ENCODE results near the gene FREM1.

The FREM1 gene

GRCh38 chr9:14912859-14913258, 2.6 kb upstream of the FREM1 start:
- DNase-seq (ENCODE audit: low read depth in 2 of 2), result no peak

- DNase-seq (ENCODE audit: low read depth in 2 of 2), result no peak
Observed at GRCh38 chr9:14911046-14911445, 818 bp upstream of the FREM1 start.

- no peak for DNase-seq (ENCODE audit: low read depth in 2 of 2)
Observed at GRCh38 chr9:14909601-14909960, 647 bp downstream of the FREM1 start.

DNA sequence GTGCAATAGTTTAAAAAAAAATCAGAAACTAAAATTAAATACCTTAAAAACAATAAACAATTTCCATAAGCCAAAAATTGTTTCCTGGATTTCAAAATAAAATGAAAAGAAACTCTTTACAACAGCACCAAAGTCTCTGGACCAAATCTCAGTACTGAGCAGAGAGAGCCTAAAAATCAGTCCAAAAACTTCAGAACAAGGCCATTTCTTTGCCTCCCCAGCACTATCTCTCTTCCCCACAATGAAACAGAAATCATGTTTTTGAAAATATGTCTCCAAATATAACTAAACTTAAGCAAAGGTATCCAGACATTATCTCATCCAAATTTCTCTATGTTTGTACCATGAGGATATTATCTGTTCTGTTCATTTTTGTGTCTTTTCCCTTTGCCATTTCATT, 1.0 kb downstream of the FREM1 start:
- no peak for DNase-seq (ENCODE audit: low read depth in 2 of 2)

DNA sequence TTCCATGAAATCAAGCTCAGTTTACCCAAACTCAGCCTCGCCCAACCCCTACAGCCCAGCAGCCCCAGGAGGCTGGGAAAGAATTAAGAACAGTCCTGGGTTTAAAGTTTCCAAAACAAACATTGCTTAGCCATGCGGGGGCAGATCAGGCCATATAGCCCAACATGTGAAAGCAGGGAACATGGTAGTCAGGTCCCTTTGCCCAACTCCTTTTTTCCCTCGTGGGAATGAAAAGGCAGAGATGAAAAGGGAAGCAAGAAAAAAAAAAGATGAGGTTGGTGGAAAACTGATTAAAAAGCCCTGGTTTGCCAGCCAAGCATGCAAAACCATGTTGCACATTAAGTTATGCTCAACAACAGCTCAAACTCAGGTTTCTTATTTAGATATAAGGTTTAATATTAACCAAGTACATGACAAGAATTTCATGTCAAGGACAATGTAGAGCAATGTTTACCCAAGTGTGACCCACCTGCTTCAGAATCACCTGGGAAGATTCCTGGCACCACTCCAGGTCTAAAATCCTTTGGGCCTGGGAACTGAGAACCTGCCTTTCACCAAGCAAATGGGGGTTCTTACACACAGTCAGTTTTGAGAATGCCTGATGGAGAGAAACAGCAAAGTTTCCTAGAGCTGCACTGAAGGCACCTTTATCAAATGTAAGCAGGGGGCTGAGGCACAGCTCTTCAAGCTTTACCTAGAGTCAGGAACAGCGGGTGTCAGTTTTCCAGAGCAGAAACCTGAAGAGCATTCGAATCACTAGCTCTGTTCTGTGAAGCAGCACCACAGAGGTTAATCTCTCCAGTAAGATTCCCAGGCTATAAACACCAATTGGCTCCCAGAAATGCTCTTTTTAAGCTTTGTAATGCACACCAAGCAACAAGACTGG, 1.7 kb downstream of the FREM1 start:
- DNase-seq (ENCODE audit: low read depth in 2 of 2), result no peak

DNA sequence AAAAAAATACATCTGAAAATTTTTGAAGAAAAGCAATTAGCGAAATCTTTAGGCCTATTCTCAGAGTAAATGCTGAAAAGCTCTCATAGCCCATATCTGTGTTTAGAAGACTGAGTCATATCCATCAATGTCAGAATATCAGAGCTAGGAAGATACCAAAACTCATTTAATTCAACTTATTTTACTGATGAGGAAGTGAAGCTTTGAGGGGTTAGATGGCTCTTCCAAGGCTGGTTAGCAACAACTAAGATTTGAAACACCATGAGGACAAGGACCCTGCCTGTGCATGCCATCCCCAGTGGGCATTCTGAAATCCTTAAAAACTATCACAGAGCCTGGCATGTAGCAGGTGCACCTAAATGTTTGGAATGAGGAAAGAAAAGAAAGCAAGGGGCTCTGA, 2.5 kb downstream of the FREM1 start:
- no peak for DNase-seq (ENCODE audit: low read depth in 2 of 2)

DNA sequence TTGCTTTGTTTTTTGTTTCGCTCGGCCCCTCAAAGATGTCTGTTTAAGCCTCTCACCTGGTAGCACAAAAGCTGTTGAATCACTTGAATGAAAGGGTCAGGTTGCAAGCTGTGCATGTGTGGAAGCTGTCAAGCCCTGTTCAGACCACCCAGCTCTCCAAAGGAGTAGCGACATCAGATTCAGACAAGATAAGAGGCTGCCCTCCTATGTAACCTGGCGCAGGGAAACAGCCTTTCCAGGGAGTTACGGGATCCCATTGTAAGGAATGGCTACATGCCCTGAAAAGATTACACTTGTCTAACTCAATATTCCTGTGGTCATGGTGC, 2.9 kb downstream of the FREM1 start:
- no peak for DNase-seq (ENCODE audit: low read depth in 2 of 2)

DNA sequence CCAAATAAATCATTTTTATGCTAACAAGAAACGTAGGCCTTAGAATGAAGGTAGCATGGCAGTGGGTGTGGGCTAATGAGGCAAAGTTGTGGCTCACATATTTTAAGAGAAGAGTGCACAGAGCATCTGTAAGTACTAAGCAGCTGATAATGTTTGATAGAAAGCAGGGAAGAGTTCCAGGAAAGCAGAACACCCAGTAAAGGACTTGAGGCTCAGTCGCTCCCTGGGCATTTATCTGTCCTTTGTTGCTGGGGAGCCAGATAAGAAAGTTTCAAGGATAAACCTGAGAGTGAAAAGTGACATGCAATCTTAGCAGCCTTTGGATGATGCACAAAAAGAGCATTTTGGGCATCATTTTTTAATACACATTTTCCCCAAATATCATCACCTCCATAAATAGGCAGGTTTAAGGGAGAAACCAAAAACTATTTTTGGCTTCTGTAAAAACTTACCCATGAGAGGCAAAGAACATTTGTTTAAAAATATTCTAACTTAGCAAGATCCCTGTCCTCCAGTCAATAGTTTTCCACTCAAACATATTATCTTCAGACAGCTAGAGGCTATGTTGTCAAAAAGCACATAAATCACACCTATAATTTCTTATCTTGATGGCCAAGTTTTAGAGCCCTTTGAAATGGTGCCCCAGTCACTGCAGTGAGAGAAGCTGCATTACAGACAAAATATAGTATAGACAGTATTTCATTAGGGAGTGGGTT, 3.4 kb downstream of the FREM1 start:
- DNase-seq (ENCODE audit: low read depth in 2 of 2), result no peak

GRCh38 chr9:14906000-14906399, 4.2 kb downstream of the FREM1 start:
- DNase-seq (ENCODE audit: low read depth in 2 of 2), result no peak

- no peak for DNase-seq (ENCODE audit: low read depth in 2 of 2)
Observed at GRCh38 chr9:14903040-14903439, 7.2 kb downstream of the FREM1 start.

- no peak for DNase-seq (ENCODE audit: low read depth in 2 of 2)
Observed at GRCh38 chr9:14902561-14902960, 7.7 kb downstream of the FREM1 start.

- DNase-seq (ENCODE audit: low read depth in 2 of 2), result no peak
Observed at GRCh38 chr9:14899815-14900193, 10.4 kb downstream of the FREM1 start.

DNA sequence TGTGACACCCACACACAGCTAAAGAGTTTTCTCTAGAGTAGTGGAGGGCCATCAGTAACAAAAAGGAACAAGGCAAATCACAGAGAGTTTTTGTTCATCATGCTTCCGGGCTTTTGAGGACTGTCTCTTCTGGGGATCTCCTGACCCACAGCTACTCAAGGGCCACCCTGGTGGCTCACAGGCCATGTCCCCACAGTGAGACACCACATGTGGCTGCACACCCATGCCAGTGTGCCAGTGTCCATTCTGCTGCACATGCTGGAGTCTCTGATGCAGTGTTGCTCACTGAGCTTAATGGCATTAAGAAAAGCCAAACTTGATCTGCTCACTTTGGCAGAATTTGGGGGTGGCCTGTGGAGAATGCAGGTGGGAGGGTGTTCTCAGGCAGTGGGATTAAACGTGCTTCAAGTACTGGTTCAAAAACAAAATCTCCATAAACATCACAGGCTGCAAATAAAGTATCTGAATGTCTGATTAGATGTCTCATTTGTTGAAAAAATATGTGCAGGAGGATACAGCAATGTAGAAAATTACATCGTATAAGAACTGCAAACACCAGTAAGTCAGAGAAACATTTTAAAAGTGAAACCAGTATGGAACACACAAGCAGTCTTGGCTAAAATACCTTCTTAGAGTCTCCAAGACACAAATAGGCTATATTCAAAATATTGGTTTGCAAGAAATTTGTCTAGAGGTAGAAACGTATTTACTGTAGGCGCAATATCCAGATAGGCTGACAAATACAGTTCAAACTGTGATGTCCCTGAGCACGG, 11.0 kb downstream of the FREM1 start:
- DNase-seq (ENCODE audit: low read depth in 2 of 2), result no peak

GRCh38 chr9:14895806-14896205, 14.4 kb downstream of the FREM1 start:
- DNase-seq (ENCODE audit: low read depth in 2 of 2), result no peak

- DNase-seq (ENCODE audit: low read depth in 2 of 2), result no peak
Observed at GRCh38 chr9:14893280-14893679, 16.9 kb downstream of the FREM1 start.

GRCh38 chr9:14891332-14891731, 18.9 kb downstream of the FREM1 start:
- DNase-seq (ENCODE audit: low read depth in 2 of 2), result no peak

DNA sequence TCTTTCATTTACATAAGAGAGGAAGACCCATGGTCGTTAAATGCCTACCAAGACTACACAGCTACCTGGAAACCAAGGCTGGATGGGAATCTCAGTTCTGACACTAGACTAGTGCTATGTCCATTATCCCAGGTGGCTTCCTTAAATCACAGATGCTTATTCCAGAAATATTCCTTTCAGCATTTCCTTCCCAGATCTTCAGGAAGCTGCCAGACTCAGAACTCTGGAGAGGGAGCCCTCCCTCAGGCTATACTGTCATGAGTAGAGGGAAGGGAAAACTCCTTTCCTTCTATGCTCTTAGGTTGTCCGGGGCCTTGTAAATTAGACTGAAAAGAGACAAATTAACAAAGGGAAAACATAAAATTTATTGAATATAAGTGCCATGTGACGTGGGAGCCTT, 20.8 kb downstream of the FREM1 start:
- DNase-seq (ENCODE audit: low read depth in 2 of 2), result no peak

GRCh38 chr9:14888875-14889274, 21.4 kb downstream of the FREM1 start:
- DNase-seq (ENCODE audit: low read depth in 2 of 2), result no peak

DNA sequence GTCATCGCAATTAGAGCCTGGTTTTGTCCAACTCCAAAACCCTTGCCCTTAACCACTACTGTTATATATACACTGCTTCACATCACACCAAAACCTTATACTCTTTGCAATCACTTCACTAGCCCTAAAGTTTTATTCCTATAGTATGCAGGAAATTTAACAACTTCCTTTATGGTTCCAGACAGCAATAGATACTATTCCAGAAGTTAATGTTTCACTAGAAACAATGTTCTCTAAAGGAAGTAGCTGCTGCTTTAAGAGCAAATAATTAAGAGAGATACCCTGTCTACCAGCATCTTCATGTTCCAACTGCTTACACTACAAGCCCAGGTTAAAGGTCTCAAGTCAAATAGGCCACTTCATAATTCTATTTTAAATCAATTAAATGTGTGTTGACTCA, 22.0 kb downstream of the FREM1 start:
- no peak for DNase-seq (ENCODE audit: low read depth in 2 of 2)

DNA sequence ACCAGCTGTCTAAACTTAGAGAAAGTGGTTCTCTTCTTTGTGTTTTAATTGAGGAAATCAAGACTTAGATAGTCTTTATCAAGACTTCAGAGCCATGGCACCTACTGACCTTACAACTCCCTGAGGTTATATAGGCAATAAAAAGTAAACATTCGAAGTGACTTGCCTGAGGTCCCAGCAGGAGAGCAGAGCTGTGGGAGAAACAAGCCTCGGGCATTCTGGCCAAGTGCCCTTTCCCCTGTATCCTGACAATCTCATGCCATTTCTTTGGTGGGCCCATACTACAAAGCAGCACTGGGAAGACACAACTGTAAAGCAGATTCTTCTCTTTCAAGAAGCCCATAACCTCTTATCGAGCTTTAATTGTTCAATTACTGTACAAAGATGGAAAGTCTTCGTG, 23.1 kb downstream of the FREM1 start:
- DNase-seq (ENCODE audit: low read depth in 2 of 2), result no peak

DNA sequence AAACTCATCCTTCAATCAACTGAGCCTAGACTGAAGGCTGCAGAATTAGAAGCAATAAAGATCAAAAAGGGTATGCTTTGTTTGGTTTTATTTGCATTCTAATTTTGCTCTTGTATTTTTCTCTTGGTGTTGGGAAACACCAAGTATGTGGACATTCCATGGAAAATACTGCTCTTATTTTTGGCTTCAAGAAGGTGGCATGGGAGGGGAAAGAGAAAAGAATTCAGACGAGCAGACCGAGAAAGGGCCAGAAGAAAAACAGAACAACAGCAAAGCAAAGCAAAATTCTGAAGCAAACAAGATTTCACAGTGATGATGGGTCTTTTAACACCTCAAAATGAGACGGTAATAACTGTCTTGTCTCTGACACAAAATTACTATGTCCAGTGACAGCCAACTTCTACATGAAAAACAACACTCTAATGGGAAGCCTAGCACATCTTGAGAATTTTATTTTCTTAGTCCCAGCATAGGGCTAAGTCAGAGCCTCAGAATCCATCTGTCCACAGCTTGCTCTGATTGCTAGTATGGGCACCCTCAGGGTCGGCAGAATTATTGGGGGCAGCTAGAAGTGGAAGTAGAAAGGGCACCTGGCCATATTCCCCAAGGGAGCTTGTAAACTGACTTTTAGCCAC, 26.8 kb downstream of the FREM1 start:
- DNase-seq (ENCODE audit: low read depth in 2 of 2), result no peak

- no peak for DNase-seq (ENCODE audit: low read depth in 2 of 2)
Observed at GRCh38 chr9:14882090-14882489, 28.1 kb downstream of the FREM1 start.
